Suprapubic skin (tissue), 4 donors: Measurements from ENCODE around the gene RNF180. TPM values are rescaled to one million over a fixed set of nuclear protein-coding genes. Genes with fewer than 3 reads are reported as not detected.
"Not testable (repeated sequence)": the region's sequence is repeated elsewhere in the genome, so short reads cannot be mapped to it uniquely, and the experiment has no call there.

Source experiments
- DNase-seq, 2 donors: peaks; one replicate each; pipeline ENCODE4 v3.0.0-alpha.2; 2019; ENCODE audit warnings: low spot score in 2 of 2
- H3K27ac ChIP-seq: fragments of 200-600 bp; sonication (generic); one replicate; pipeline ENCODE4 v1.5.1; 2019
- H3K27me3 ChIP-seq: fragments of 200-600 bp; sonication (generic); one replicate; pipeline ENCODE4 v1.5.1; 2019
- H3K36me3 ChIP-seq: fragments of 200-600 bp; sonication (generic); one replicate; pipeline ENCODE4 v1.5.1; 2019
- H3K4me1 ChIP-seq: fragments of 200-600 bp; sonication (generic); one replicate; pipeline ENCODE4 v1.5.1; 2019
- H3K4me3 ChIP-seq: fragments of 200-600 bp; sonication (generic); one replicate; pipeline ENCODE4 v1.5.1; 2019; ENCODE audit warnings: mild to moderate bottlenecking
- H3K9me3 ChIP-seq: fragments of 200-600 bp; sonication (generic); one replicate; pipeline ENCODE4 v1.5.1; 2019
- EP300 ChIP-seq: sonication (generic); formaldehyde crosslinking; IDR thresholded peaks from one replicate; pipeline ENCODE4 v1.6.1; 2017; ENCODE audit warnings: antibody characterized with exemption
- POLR2A ChIP-seq, 2 donors: fragments of 450-650 bp; IDR thresholded peaks; one replicate each; pipeline ENCODE4 v1.6.1; 2017; ENCODE audit warnings: antibody characterized with exemption in 2 of 2, mild to moderate bottlenecking in 2 of 2, moderate library complexity in 2 of 2
- POLR2AphosphoS5 ChIP-seq, 3 donors: sonication (generic); formaldehyde crosslinking; IDR thresholded peaks; one replicate each; pipeline ENCODE4 v1.6.1; 2017; ENCODE audit warnings: antibody characterized with exemption in 3 of 3
- WGBS: methylation state at CpG from one replicate; pipeline ENCODE4 v1.1.5; 2018; 5-methylcytosine and 5-hydroxymethylcytosine counted together
- total RNA-seq, 4 donors: library from RNA; depleted of rRNA; stranded (reverse); fragments of >200 nt; gene quantifications; one replicate each; pipeline ENCODE4 v1.1.0, GENCODE V29; 2016
- TF ChIP-seq, protein P1 (sequence below), 2 donors: fragments of 200-600 bp in 1 of 2; fragments of 450-650 bp in 1 of 2; sonication (generic) in 1 of 2; IDR thresholded peaks; one replicate each; pipeline ENCODE4 v1.5.1; 2016 to 2019; ENCODE audit warnings: antibody characterized with exemption in 2 of 2, mild to moderate bottlenecking in 1 of 2, moderate library complexity in 1 of 2

Gene RNF180
- total RNA-seq, 4 donors from 2014 or later: 11.3 to 20.9 (median 17.0) TPM

DNA sequence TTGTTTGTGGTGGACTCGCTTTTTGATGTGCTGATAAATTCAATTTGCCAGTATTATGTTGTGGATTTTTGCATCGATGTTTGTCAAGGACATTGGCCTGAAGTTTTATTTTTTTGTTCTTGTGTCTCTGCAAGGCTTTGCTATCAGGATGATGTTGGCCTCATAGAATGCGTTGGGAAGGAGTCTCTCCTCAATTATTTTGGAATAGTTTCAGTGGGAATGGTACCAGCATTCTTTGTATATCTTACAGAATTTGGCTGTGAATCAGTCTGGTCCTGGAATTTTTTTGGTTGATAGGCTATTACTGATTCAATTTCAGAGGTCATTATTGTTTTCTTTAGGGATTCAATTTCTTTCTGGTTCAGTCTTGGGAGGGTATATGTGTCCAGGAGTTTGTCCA is 198.8 kb downstream of the RNF180 start:
- WGBS: 77% methylated on average over 3 of the region's 3 CpGs

DNA sequence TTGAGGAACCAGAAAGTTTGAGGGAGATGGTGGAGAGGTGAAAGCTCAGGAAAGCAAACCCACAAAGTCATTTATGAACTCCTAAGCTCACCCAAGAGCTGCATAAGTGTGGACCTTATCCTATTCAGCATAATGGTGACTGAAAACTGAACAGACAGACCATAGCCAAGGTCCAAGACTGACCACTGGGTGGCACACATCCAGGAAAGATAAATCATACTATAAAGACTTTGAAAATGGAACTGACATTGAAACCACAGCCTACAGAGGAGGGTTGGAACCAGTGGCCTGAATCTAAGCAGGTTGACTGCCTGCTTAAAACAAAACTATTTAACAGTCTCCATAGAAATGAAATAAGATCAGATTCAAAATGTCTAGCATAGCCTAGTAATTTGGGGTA is 219.1 kb downstream of the RNF180 start:
- H3K27ac ChIP-seq: no peak overlapping the region
- no peak for TF ChIP-seq POLR2AphosphoS5 (IDR thresholded peaks at IDR 0.05)
- H3K4me1 ChIP-seq: no peaks in the 10 kb centered on the region
- no peaks in the 10 kb centered on the region for H3K27me3 ChIP-seq
- no peak for DNase-seq
- peaks cover 4% of the 10 kb centered on the region for H3K9me3 ChIP-seq
- no peak overlapping the region for H3K4me3 ChIP-seq
- no peaks in the 10 kb centered on the region for H3K36me3 ChIP-seq

More for the DNA sequence above, 198.8 kb downstream of the RNF180 start:
- Histone ChIP-seq H3K4me3 (no peak overlapping the region), H3K27ac (no peak overlapping the region), H3K9me3 (peaks cover 9% of the 10 kb centered on the region), H3K27me3 (no peaks in the 10 kb centered on the region), H3K36me3 (no peaks in the 10 kb centered on the region), H3K4me1 (no peaks in the 10 kb centered on the region)
- TF ChIP-seq POLR2AphosphoS5 (IDR thresholded peaks at IDR 0.05) (no peak), EP300 (no peak), POLR2A (IDR thresholded peaks at IDR 0.05) (no peak)
- TF ChIP-seq, protein P1, sequence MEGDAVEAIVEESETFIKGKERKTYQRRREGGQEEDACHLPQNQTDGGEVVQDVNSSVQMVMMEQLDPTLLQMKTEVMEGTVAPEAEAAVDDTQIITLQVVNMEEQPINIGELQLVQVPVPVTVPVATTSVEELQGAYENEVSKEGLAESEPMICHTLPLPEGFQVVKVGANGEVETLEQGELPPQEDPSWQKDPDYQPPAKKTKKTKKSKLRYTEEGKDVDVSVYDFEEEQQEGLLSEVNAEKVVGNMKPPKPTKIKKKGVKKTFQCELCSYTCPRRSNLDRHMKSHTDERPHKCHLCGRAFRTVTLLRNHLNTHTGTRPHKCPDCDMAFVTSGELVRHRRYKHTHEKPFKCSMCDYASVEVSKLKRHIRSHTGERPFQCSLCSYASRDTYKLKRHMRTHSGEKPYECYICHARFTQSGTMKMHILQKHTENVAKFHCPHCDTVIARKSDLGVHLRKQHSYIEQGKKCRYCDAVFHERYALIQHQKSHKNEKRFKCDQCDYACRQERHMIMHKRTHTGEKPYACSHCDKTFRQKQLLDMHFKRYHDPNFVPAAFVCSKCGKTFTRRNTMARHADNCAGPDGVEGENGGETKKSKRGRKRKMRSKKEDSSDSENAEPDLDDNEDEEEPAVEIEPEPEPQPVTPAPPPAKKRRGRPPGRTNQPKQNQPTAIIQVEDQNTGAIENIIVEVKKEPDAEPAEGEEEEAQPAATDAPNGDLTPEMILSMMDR (IDR thresholded peaks at IDR 0.05): no peak
- no peak for DNase-seq

DNA sequence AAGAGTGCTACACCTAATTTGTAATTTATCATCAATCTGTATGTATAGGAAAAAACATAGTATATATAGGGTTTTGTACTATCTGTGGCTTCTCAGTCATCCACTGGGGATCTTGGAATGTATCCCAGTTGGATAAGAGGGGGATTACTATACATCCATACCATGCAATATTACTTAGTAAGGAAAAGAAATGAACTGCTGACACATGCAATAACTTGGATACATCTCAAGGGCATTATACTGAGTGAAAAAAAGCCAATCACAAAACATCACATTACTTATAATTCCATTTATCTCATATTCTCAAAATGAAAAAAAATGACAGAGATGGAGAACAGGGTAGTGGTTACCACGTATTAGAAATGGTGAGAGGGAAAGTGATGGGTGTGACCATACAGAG is 231.9 kb downstream of the RNF180 start:
- Histone ChIP-seq H3K4me3 (no peak overlapping the region), H3K4me1 (no peaks in the 10 kb centered on the region), H3K27me3 (no peaks in the 10 kb centered on the region), H3K9me3 (no peaks in the 10 kb centered on the region), H3K27ac (no peak overlapping the region), H3K36me3 (no peaks in the 10 kb centered on the region)
- no peak for DNase-seq
- no peak for TF ChIP-seq EP300
- WGBS: 73% methylated on average over 1 of the region's 1 CpG

DNA sequence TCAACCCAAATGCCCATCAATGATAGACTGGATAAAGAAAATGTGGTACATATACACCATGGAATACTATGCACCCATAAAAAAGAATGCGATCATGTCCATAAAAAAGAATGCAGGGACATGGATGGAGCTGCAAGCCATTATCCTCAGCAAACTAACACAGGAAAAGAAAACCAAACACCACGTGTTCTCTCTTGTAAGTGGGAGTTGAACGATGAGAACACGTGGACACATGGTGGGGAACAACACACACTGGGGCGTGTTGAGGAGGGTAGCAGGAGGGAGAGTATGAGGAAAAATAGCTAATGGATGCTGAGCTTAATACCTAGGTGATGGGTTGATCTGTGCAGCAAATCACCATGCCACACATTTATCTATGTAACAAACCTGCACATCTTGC is 233.1 kb downstream of the RNF180 start:
- H3K36me3 ChIP-seq, DNase-seq, H3K27ac ChIP-seq, H3K9me3 ChIP-seq, H3K4me3 ChIP-seq, H3K4me1 ChIP-seq, H3K27me3 ChIP-seq: not testable (repeated sequence)
- 89% methylated on average over 5 of the region's 5 CpGs for WGBS

DNA sequence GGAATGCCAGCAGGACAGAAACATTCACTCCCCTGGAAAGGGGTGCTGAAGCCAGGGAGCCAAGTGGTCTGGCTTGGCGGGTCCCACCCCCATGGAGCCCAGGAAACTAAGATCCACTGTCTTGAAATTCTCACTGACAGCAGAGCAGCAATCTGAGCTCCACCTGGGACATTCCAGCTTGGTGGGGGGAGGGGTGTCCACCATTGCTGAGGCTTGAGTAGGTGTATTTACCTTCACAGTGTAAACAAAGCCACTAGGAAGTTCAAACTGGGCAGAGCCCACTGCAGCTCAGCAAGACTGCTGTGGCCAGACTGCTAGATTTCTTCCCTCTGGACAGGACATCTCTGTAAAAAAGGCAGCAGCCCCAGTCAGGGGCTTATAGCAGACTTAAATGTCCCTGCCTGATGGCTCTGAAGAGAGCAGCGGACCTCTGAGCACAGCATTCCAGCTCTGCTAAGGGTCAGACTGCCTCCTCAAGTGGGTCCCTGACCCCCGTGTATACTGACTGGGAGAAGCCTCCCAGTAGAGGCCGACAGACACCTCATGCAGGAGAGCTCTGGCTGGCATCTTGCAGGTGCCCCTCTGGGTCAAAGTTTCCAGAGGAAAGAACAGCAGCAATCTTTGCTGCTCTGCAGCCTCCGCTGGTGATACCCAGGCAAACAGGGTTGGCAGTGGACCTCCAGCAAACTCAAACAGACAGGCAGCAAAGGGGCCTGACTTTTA is 241.6 kb downstream of the RNF180 start:
- not testable (repeated sequence) for DNase-seq

DNA sequence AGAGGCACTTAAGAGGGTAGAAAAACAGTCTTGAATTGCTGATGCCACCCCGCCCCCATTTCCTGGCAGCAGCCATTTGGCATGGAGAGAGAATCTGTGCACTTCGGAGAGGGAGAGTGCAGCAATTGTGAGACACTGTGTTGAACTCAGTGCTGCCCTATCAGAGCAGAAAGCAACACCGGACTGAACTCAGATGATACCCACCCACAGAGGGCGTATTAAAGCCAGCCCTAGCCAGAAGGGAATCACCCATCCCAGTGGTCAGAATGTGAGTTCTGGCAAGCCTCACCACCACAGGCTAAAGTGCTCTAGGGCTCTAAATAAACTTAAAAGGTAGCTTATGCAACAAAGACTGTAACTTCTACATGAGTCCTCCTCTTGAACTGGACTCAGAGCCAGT is 251.7 kb downstream of the RNF180 start:
- TF ChIP-seq EP300 (no peak), POLR2A (IDR thresholded peaks at IDR 0.05) (no peak), POLR2AphosphoS5 (IDR thresholded peaks at IDR 0.05) (no peak)
- TF ChIP-seq, protein P1 (IDR thresholded peaks at IDR 0.05): no peak
- 41% methylated on average over 4 of the region's 4 CpGs for WGBS

More for the DNA sequence above, 241.6 kb downstream of the RNF180 start:
- not testable (repeated sequence) for H3K36me3 ChIP-seq, H3K27ac ChIP-seq, H3K4me1 ChIP-seq, H3K4me3 ChIP-seq, H3K27me3 ChIP-seq, H3K9me3 ChIP-seq
- WGBS: 81% methylated on average over 5 of the region's 5 CpGs

DNA sequence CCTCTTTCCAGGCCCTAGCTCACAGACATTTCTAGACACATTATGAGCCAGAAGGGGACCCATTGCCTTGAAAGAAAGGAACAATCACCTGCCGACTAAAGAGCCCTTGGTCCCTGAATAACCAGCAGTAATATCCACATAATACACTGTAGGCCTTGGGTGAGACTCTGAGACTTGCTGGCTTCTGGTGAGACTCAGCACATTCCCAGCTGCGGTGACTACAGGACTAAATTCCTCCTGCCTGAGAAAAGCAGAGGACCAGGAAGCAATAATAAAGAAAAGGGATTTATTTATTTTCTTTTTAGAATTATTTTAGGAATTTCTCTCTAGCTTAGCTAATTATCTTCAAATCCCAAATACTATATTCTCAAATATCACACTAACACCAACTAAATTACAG is 252.4 kb downstream of the RNF180 start:
- Histone ChIP-seq H3K4me3 (no peak overlapping the region), H3K27me3 (no peaks in the 10 kb centered on the region), H3K4me1 (no peaks in the 10 kb centered on the region), H3K27ac (no peak overlapping the region), H3K9me3 (no peaks in the 10 kb centered on the region), H3K36me3 (no peaks in the 10 kb centered on the region)
- no peak for DNase-seq
- WGBS: 87% methylated on average over 2 of the region's 2 CpGs
- TF ChIP-seq, protein P1 (IDR thresholded peaks at IDR 0.05): no peak
- TF ChIP-seq POLR2A (IDR thresholded peaks at IDR 0.05) (no peak), POLR2AphosphoS5 (IDR thresholded peaks at IDR 0.05) (no peak), EP300 (no peak)

More for the DNA sequence above, 251.7 kb downstream of the RNF180 start:
- H3K27ac ChIP-seq: no peak overlapping the region
- no peaks in the 10 kb centered on the region for H3K27me3 ChIP-seq
- H3K36me3 ChIP-seq: no peaks in the 10 kb centered on the region
- DNase-seq: no peak
- H3K4me3 ChIP-seq: no peak overlapping the region
- H3K4me1 ChIP-seq: no peaks in the 10 kb centered on the region
- H3K9me3 ChIP-seq: no peaks in the 10 kb centered on the region

Other genes with a start within 250 kb of the RNF180 start
- gene HTR1A, start 203.4 kb upstream of the RNF180 start, total RNA-seq: not detected